Measurements from ENCODE around the gene SSMEM1.
"Not testable (repeated sequence)": the region's sequence is repeated elsewhere in the genome, so short reads cannot be mapped to it uniquely, and the experiment has no call there.

SSMEM1 gene

GRCh38 chr7:130213828-130214227 is 6.2 kb downstream of the SSMEM1 start:
- DNase-seq: no peak

- DNase-seq: no peak
Observed at GRCh38 chr7:130216025-130216424, 8.4 kb downstream of the SSMEM1 start.

GRCh38 chr7:130216750-130217149 is 9.1 kb downstream of the SSMEM1 start:
- DNase-seq: no peak

GRCh38 chr7:130218806-130219620 is 11.4 kb downstream of the SSMEM1 start:
- no peak for DNase-seq

GRCh38 chr7:130219871-130220270 is 12.2 kb downstream of the SSMEM1 start:
- DNase-seq: no peak

GRCh38 chr7:130221746-130222145 is 14.1 kb downstream of the SSMEM1 start:
- no peak for DNase-seq

GRCh38 chr7:130223646-130224045 is 16.0 kb downstream of the SSMEM1 start:
- no peak for DNase-seq

- DNase-seq: no peak
Observed at GRCh38 chr7:130224210-130224609, 16.6 kb downstream of the SSMEM1 start.

GRCh38 chr7:130224923-130225322 is 17.3 kb downstream of the SSMEM1 start:
- DNase-seq: not testable (repeated sequence)

- DNase-seq: no peak
Observed at GRCh38 chr7:130226333-130226732, 18.7 kb downstream of the SSMEM1 start.

- peak; percentile 77 for DNase-seq
Observed at GRCh38 chr7:130227883-130228575, 20.4 kb downstream of the SSMEM1 start.

- no peak for DNase-seq
Observed at GRCh38 chr7:130228840-130229502, 21.3 kb downstream of the SSMEM1 start.

- not testable (repeated sequence) for DNase-seq
Observed at GRCh38 chr7:130229981-130230380, 22.3 kb downstream of the SSMEM1 start.

- no peak for DNase-seq
Observed at GRCh38 chr7:130231792-130232191, 24.1 kb downstream of the SSMEM1 start.

- no peak for DNase-seq
Observed at GRCh38 chr7:130232209-130232608, 24.5 kb downstream of the SSMEM1 start.

- no peak for DNase-seq
Observed at GRCh38 chr7:130234078-130234477, 26.4 kb downstream of the SSMEM1 start.

GRCh38 chr7:130236361-130236760 is 28.7 kb downstream of the SSMEM1 start:
- not testable (repeated sequence) for DNase-seq

- no peak for DNase-seq
Observed at GRCh38 chr7:130240240-130240639, 32.6 kb downstream of the SSMEM1 start.

GRCh38 chr7:130242198-130243014 is 34.7 kb downstream of the SSMEM1 start:
- DNase-seq: peak; percentile 86

GRCh38 chr7:130243486-130243885 is 35.8 kb downstream of the SSMEM1 start:
- not testable (repeated sequence) for DNase-seq

- DNase-seq: not testable (repeated sequence)
Observed at GRCh38 chr7:130246491-130246890, 38.8 kb downstream of the SSMEM1 start.

- DNase-seq: not testable (repeated sequence)
Observed at GRCh38 chr7:130248842-130249241, 41.2 kb downstream of the SSMEM1 start.

GRCh38 chr7:130249626-130250025 is 42.0 kb downstream of the SSMEM1 start:
- DNase-seq: not testable (repeated sequence)
